PC-3 (cell line): ENCODE data around the gene FARS2. TPM values are rescaled to one million over a fixed set of nuclear protein-coding genes. Genes with fewer than 3 reads are reported as not detected.

Experiments
- ATAC-seq: fragments of 200-7000 bp; cut with Tn5 transposase; 2 replicates; pipeline ENCODE4 v1.9.1; 2020; ENCODE audit warnings: mild to moderate bottlenecking, moderate library complexity
- BruUV-seq: library from RNA; stranded (reverse); fragments of 400-500 nt; replicated peaks from 2 replicates; lab custom pipeline; 2021; lab: Mats Ljungman, UMichigan
- CTCF ChIA-PET: fragments of 300-600 bp; sonication (Branson Sonifier 250); formaldehyde crosslinking; loops from one replicate; lab custom pipeline; 2022; ENCODE audit warnings: antibody characterized with exemption; lab: Charles Lee
- POLR2A ChIA-PET: fragments of 300-600 bp; sonication (Branson Sonifier 250); formaldehyde crosslinking; loops from one replicate; lab custom pipeline; 2022; ENCODE audit warnings: antibody characterized with exemption; ENCODE audit not compliant: unreplicated experiment; lab: Charles Lee
- DNase-seq: peaks from one replicate; pipeline ENCODE4 v3.0.0-alpha.2; 2015
- H2AFZ ChIP-seq: fragments of 300-600 bp; sonication (generic); 2 replicates; pipeline ENCODE4 v1.6.0; 2016; ENCODE audit warnings: antibody characterized with exemption, low read length
- H3F3A ChIP-seq: fragments of 300-600 bp; sonication (generic); one replicate; pipeline ENCODE4 v1.6.0; 2017; ENCODE audit warnings: antibody characterized with exemption, low read length, control low read depth, mild to moderate bottlenecking; ENCODE audit not compliant: unreplicated experiment
- H3K27ac ChIP-seq: fragments of 300-600 bp; sonication (generic); 2 replicates; pipeline ENCODE4 v1.5.1; 2016; ENCODE audit warnings: mild to moderate bottlenecking, low read length
- H3K27me3 ChIP-seq: fragments of 300-600 bp; sonication (generic); 2 replicates; pipeline ENCODE4 v1.6.1; 2016; ENCODE audit warnings: low read length, mixed read lengths
- H3K36me3 ChIP-seq: fragments of 300-600 bp; sonication (generic); 2 replicates; pipeline ENCODE4 v1.6.1; 2016; ENCODE audit warnings: low read depth, mixed run types, low read length, mixed read lengths
- H3K4me1 ChIP-seq: fragments of 300-600 bp; sonication (generic); 2 replicates; pipeline ENCODE4 v1.5.1; 2016; ENCODE audit warnings: low read length; ENCODE audit not compliant: insufficient read depth
- H3K4me2 ChIP-seq: fragments of 300-600 bp; sonication (generic); 2 replicates; pipeline ENCODE4 v1.6.0; 2016; ENCODE audit warnings: low read length
- H3K4me3 ChIP-seq: fragments of 300-600 bp; sonication (generic); 2 replicates; pipeline ENCODE4 v1.5.1; 2016; ENCODE audit warnings: mild to moderate bottlenecking, low read length, mixed read lengths
- H3K79me2 ChIP-seq: fragments of 300-600 bp; sonication (generic); 2 replicates; pipeline ENCODE4 v1.6.1; 2017; ENCODE audit warnings: low read length, mixed read lengths
- H3K9ac ChIP-seq: fragments of 300-600 bp; sonication (generic); 2 replicates; pipeline ENCODE4 v1.6.0; 2016; ENCODE audit warnings: mild to moderate bottlenecking, low read length
- H3K9me2 ChIP-seq: fragments of 300-600 bp; sonication (generic); replicated peaks from 2 replicates; pipeline ENCODE4 v1.6.1; 2016; ENCODE audit warnings: mixed run types, low read length, mixed read lengths
- H3K9me3 ChIP-seq: fragments of 300-600 bp; sonication (generic); 2 replicates; pipeline ENCODE4 v1.6.1; 2016; ENCODE audit warnings: low read length, mixed read lengths
- H4K20me1 ChIP-seq: fragments of 300-600 bp; sonication (generic); 2 replicates; pipeline ENCODE4 v1.6.1; 2016; ENCODE audit warnings: low read length, mixed read lengths
- EZH2 ChIP-seq: fragments of 300-600 bp; sonication (generic); IDR thresholded peaks from one replicate; pipeline ENCODE4 v1.6.1; 2017; ENCODE audit warnings: antibody characterized with exemption, mild to moderate bottlenecking, low read length; ENCODE audit not compliant: unreplicated experiment
- EZH2phosphoT487 ChIP-seq: fragments of 300-600 bp; sonication (generic); IDR thresholded peaks from 2 replicates; pipeline ENCODE4 v1.6.1; 2018; ENCODE audit warnings: mild to moderate bottlenecking, antibody characterized with exemption, low read length, borderline replicate concordance
- intact Hi-C: fragments of 100-400 bp; cut with micrococcal nuclease; formaldehyde crosslinking; loops from 2 replicates; pipeline ENCODE4 v1.9.0; 2023
- total RNA-seq: library from RNA; depleted of rRNA; stranded (reverse); fragments of >200 nt; gene quantifications from 2 replicates; pipeline ENCODE4 v1.2.3, GENCODE V29; 2014
- TF ChIP-seq, protein P1 (sequence below): fragments of 300-600 bp; sonication (generic); conservative IDR thresholded peaks from 2 replicates; pipeline ENCODE4 v1.5.1; 2017; ENCODE audit warnings: antibody characterized with exemption, low read depth, mild to moderate bottlenecking, low read length

The FARS2 gene
- total RNA-seq, 1 experiment from 2014 or later: 23.0 TPM

DNA sequence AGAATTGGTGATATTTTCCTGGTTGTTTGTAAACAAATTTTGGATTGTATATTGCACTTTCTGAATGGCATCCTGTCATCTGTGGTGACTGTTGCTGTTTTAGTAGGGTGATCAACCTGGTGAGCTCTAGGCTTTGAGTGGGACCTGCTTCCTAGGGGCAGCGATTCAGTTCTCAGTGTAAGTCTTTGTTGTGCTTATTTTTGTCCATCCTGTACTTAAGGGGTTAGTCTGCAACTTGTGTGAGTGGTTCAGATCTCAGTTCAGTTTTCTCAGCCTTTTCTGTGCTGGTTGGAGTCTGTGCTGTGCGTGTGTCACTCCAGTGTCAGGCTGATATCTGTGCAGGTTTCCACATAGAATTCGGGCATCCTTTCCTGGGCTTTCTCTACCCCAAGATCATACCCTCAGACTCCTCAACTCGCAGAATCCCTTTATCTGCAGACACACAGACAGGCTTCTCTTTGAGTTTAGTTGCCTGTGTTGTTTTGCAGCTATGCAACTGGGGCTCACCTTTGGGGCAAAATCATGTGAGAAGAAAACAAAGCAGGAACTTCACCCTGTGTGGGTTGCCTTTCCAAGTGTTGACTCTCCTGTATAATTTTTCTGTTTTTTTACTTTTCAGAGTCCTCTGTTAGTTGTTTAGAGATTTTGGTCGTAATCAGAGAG lies 177.7 kb downstream of the FARS2 start:
- H3K27me3 ChIP-seq: no peaks in the 10 kb centered on the region
- CTCF ChIA-PET: no interaction called here
- no peak for TF ChIP-seq EZH2phosphoT487
- no peak for TF ChIP-seq EZH2
- TF ChIP-seq, protein P1, sequence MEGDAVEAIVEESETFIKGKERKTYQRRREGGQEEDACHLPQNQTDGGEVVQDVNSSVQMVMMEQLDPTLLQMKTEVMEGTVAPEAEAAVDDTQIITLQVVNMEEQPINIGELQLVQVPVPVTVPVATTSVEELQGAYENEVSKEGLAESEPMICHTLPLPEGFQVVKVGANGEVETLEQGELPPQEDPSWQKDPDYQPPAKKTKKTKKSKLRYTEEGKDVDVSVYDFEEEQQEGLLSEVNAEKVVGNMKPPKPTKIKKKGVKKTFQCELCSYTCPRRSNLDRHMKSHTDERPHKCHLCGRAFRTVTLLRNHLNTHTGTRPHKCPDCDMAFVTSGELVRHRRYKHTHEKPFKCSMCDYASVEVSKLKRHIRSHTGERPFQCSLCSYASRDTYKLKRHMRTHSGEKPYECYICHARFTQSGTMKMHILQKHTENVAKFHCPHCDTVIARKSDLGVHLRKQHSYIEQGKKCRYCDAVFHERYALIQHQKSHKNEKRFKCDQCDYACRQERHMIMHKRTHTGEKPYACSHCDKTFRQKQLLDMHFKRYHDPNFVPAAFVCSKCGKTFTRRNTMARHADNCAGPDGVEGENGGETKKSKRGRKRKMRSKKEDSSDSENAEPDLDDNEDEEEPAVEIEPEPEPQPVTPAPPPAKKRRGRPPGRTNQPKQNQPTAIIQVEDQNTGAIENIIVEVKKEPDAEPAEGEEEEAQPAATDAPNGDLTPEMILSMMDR: no peak
- peaks cover 37% of the 10 kb centered on the region for H3K4me1 ChIP-seq
- no peak for ATAC-seq
- no peaks in the 10 kb centered on the region; the same call in 1 of the 2 replicates for H3K79me2 ChIP-seq
- H3F3A ChIP-seq: no peaks in the 10 kb centered on the region
- no peak for DNase-seq
- H4K20me1 ChIP-seq: no peaks in the 10 kb centered on the region
- no peak overlapping the region; the same call in 1 of the 2 replicates for H3K4me3 ChIP-seq
- H3K27ac ChIP-seq: peak overlapping the region; percentile 72
- no peak overlapping the region for H2AFZ ChIP-seq
- BruUV-seq: no TSS peak
- H3K9me3 ChIP-seq: no peaks in the 10 kb centered on the region
- POLR2A ChIA-PET: no interaction called here
- peak overlapping the region; percentile 59 for H3K4me2 ChIP-seq
- H3K36me3 ChIP-seq: no peaks in the 10 kb centered on the region
- intact Hi-C loops: no loop called here
- H3K9ac ChIP-seq: peak overlapping the region; percentile 9; the same call in 1 of the 2 replicates
- no peaks in the 10 kb centered on the region for H3K9me2 ChIP-seq

DNA sequence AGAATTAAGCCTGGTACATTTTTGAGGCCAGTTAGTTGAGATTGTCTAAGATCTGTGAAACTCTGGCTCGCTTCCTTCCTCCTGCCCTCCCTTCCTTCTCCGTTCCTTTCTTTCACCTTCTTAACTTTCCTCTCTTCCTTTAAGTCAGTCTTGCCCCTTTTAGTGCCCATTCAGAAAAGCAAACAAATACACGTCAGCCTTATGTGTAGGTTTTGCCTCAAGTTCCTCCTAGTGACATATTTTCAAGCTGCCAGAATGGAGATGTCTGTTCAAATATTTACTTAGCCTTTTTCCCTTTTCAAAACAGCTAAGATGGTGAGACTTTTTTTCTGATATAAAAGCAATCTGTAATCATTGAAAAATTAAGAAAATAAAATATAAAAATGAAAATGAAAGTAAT lies 178.4 kb downstream of the FARS2 start:
- no peaks in the 10 kb centered on the region for H3K9me2 ChIP-seq
- no TSS peak for BruUV-seq
- ATAC-seq (peak; percentile 74), DNase-seq (peak; percentile 78)
- no peaks in the 10 kb centered on the region for H3K9me3 ChIP-seq
- no peaks in the 10 kb centered on the region; the same call in 1 of the 2 replicates for H3K79me2 ChIP-seq
- peak overlapping the region; percentile 59 for H3K4me2 ChIP-seq
- peak overlapping the region; percentile 72 for H3K27ac ChIP-seq
- no peak overlapping the region; the same call in 1 of the 2 replicates for H3K4me3 ChIP-seq
- peaks cover 34% of the 10 kb centered on the region for H3K4me1 ChIP-seq
- peak overlapping the region; percentile 9; the same call in 1 of the 2 replicates for H3K9ac ChIP-seq
- intact Hi-C loops: no loop called here
- H4K20me1 ChIP-seq: no peaks in the 10 kb centered on the region
- POLR2A ChIA-PET: no interaction called here
- CTCF ChIA-PET: interaction anchor here (0.8 kb wide), 1 partner anchor 62 kb away, joined by 3 read pairs; no protein-coding TSS in a partner anchor
- H3K36me3 ChIP-seq: no peaks in the 10 kb centered on the region
- TF ChIP-seq EZH2: no peak
- TF ChIP-seq, protein P1: no peak
- no peak for TF ChIP-seq EZH2phosphoT487
- H3F3A ChIP-seq: no peaks in the 10 kb centered on the region
- H3K27me3 ChIP-seq: no peaks in the 10 kb centered on the region
- H2AFZ ChIP-seq: no peak overlapping the region

DNA sequence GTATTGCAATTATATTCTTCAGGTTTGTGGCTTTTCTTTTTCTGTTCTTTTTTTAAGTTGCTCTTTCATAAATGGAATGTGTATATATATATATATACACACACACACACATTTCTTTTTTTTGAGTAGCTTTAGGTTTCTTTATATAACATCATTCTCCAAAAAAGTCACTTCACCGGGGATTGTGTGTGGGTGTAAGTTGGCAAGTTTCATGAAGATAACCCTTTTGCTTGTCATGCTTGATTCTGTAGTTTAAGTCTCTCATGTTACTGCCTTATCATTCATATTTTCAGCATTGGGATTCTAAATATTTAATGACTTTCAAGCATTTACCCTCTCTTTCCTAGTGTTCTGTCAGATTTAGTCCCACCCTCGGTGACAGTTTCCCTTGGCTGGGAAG lies 181.0 kb downstream of the FARS2 start:
- DNase-seq: no peak
- Histone ChIP-seq H3K79me2 (no peaks in the 10 kb centered on the region; the same call in 1 of the 2 replicates), H3K9me3 (no peaks in the 10 kb centered on the region), H3K27me3 (no peaks in the 10 kb centered on the region), H3F3A (no peaks in the 10 kb centered on the region), H3K9ac (no peak overlapping the region), H2AFZ (no peak overlapping the region), H3K27ac (no peak overlapping the region), H3K9me2 (no peaks in the 10 kb centered on the region), H3K36me3 (no peaks in the 10 kb centered on the region), H3K4me1 (peaks cover 20% of the 10 kb centered on the region), H3K4me3 (no peak overlapping the region), H3K4me2 (no peak overlapping the region), H4K20me1 (no peaks in the 10 kb centered on the region)
- no TSS peak for BruUV-seq
- POLR2A ChIA-PET: no interaction called here
- CTCF ChIA-PET: no interaction called here
- no peak for ATAC-seq
- TF ChIP-seq, protein P1: no peak
- TF ChIP-seq EZH2 (no peak), EZH2phosphoT487 (no peak)
- intact Hi-C loops: no loop called here
